ENCODE measurements around the gene TRIP13. TPM values are rescaled to one million over a fixed set of nuclear protein-coding genes. Genes with fewer than 3 reads are reported as not detected.

Gene TRIP13
- total RNA-seq, 1 donor = 29.8 TPM

DNA sequence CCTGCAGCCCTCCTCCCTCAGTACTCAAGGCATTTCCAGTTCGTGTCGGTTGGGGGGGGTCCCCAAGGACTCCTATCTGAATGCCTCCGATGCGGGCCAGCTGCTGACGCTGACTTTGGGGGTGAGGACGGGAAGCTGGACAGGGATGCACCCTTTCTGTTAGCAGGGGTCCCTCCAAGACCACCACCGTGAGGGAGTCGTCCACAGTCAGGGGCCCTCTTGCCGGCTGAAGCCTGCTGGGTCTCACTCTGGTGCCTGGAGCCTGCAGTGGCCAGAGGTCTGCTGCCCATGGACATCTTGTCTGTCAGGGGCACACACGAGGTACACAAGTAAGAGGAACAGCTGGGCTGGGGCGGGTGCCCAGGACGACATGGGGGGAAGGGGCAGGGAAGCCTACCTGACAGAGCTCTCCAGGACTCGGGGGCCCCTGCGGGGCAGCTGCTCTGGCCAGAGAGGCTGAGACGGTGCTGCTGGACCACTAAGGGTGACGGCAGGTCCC lies 32.8 kb upstream of the TRIP13 start:
- no peak for DNase-seq (ENCODE audit: low read depth)
- TF ChIP-seq, protein P1, sequence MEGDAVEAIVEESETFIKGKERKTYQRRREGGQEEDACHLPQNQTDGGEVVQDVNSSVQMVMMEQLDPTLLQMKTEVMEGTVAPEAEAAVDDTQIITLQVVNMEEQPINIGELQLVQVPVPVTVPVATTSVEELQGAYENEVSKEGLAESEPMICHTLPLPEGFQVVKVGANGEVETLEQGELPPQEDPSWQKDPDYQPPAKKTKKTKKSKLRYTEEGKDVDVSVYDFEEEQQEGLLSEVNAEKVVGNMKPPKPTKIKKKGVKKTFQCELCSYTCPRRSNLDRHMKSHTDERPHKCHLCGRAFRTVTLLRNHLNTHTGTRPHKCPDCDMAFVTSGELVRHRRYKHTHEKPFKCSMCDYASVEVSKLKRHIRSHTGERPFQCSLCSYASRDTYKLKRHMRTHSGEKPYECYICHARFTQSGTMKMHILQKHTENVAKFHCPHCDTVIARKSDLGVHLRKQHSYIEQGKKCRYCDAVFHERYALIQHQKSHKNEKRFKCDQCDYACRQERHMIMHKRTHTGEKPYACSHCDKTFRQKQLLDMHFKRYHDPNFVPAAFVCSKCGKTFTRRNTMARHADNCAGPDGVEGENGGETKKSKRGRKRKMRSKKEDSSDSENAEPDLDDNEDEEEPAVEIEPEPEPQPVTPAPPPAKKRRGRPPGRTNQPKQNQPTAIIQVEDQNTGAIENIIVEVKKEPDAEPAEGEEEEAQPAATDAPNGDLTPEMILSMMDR (IDR thresholded peaks at IDR 0.05; ENCODE audit: insufficient read depth, low read depth, low read length) = no peak
- H3K4me3 ChIP-seq (ENCODE audit: low read depth, low read length) = no peak overlapping the region

GRCh38 chr5:860506-861150 lies 32.1 kb upstream of the TRIP13 start:
- H3K4me3 ChIP-seq (ENCODE audit: low read depth, low read length) = no peak overlapping the region
- DNase-seq (ENCODE audit: low read depth) = no peak
- TF ChIP-seq, protein P1 (IDR thresholded peaks at IDR 0.05; ENCODE audit: insufficient read depth, low read depth, low read length) = no peak

DNA sequence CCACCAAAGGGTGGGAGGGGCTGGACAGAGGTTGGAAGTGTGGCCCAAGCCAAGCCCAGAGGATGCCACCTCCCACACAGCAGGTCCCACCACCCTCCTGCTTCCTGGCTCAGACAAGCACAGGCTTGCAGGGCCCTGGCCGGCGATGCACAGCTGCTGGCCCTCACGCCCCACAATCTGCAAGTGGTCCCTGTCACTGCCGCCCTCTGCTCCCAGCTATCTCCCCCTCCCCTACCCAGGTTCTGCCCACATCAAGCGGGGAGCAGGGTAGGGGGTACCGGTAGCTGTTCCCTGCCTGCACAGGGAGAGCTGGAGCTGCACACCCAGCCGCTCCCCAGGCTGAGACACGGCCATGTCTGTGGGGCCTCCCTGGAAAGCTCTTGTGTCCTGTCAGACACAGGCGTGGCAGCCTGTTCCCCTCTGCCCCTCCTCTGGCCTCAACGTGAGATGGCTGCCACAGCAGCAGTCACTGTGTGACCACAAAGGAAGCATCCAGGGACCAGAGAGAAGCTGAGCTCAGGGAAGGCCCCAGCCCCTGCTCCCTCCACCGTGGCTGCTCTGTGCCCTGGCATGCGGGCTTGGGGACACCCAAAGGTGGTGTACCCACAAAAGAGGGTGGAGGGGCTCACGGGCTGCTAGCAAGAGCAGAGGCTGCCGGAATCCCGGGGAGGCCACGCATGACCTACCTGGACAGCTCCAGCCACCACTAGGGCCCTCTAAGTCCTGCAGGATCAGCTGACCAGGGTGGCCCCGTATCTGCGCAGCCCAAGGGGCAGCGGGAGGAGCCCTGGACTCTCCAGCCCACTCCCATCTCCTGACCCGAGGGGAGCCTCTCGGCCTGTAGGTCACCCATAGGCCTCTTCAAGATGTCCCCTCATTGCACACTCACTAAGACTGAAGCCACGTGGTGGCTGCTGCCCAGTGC lies 31.0 kb upstream of the TRIP13 start:
- no peak overlapping the region for H3K4me3 ChIP-seq (ENCODE audit: low read depth, low read length)
- no peak for DNase-seq (ENCODE audit: low read depth)
- TF ChIP-seq, protein P1 (IDR thresholded peaks at IDR 0.05; ENCODE audit: insufficient read depth, low read depth, low read length) = no peak

- no peak for DNase-seq (ENCODE audit: low read depth)
- H3K4me3 ChIP-seq (ENCODE audit: low read depth, low read length) = no peak overlapping the region
- TF ChIP-seq, protein P1 (IDR thresholded peaks at IDR 0.05; ENCODE audit: insufficient read depth, low read depth, low read length) = no peak
Measured at GRCh38 chr5:862367-863243, 30.1 kb upstream of the TRIP13 start.

DNA sequence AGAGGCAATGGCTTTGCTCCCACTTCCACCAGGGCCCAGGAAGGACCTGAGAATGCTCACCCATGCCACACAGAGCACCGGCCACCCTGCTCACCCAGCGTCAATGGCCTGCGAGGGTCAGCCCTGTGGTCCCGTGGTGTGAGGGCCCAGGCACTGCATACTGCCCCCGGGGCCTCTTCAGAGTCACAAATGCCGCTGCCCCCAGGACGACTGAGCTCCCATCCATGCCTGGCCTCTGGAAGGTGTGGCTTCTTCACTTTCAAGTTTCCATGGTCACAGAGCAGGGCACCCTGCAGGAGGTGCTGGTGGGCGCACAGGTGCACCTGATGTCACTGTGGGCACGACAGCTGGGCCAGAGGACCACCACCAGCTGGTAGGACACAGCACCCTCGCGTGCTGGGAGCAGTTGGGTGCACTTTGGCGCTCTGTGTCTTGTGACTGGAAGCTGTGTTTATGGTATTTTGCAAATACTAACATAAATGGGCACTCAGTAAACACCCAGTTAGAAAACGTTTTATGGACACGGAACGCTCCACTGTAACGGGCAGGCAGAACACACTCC lies 29.4 kb upstream of the TRIP13 start:
- DNase-seq (ENCODE audit: low read depth) = no peak
- no peak overlapping the region for H3K4me3 ChIP-seq (ENCODE audit: low read depth, low read length)
- TF ChIP-seq, protein P1 (IDR thresholded peaks at IDR 0.05; ENCODE audit: insufficient read depth, low read depth, low read length) = no peak
